ENCODE measurements around the gene AVPR1B. TPM values are rescaled to one million over a fixed set of nuclear protein-coding genes. Genes with fewer than 3 reads are reported as not detected.

AVPR1B gene
- total RNA-seq, 1 donor from 2014 or later, result not detected

Other genes with a start within 250 kb of the AVPR1B start
- not detected in 2 replicates for gene SLC26A9, start 173.9 kb downstream of the AVPR1B start, total RNA-seq
- gene RAB7B, start 114.0 kb downstream of the AVPR1B start, total RNA-seq, result under 0.01 TPM in 1 of 2 replicates, not detected in the other
- not detected in 2 replicates for gene CTSE, start 93.5 kb downstream of the AVPR1B start, total RNA-seq
- not detected in 2 replicates for gene RHEX, start 64.2 kb downstream of the AVPR1B start, total RNA-seq
- 3.9 and 4.2 TPM in 2 replicates for gene FAM72A, start 85.5 kb upstream of the AVPR1B start, total RNA-seq
- 56.6 and 67.3 TPM in 2 replicates for gene SRGAP2, start 86.2 kb upstream of the AVPR1B start, total RNA-seq